Activated T-cell treated with anti-CD3 and anti-CD28 coated beads, Interleukin-2, amount 50 U/mL, for 48 hours (primary cell): ENCODE measurements around the gene PLD6.
"Not testable (repeated sequence)": the region's sequence is repeated elsewhere in the genome, so short reads cannot be mapped to it uniquely, and the experiment has no call there.

Source experiments
- DNase-seq, 2 experiments: peaks; one replicate each; pipeline ENCODE4 v3.0.0-alpha.2; 2020

Gene PLD6

GRCh38 chr17:17196776-17197175, 9.4 kb downstream of the PLD6 start:
- no peak for DNase-seq

- not testable (repeated sequence) for DNase-seq
These were observed 10.7 kb downstream of the PLD6 start for GRCh38 chr17:17195466-17195865.

GRCh38 chr17:17191961-17192381, 14.2 kb downstream of the PLD6 start:
- no peak for DNase-seq

GRCh38 chr17:17191346-17191792, 14.8 kb downstream of the PLD6 start:
- no peak for DNase-seq

- no peak for DNase-seq
These were observed 15.9 kb downstream of the PLD6 start for GRCh38 chr17:17190188-17190587.

- no peak for DNase-seq
These were observed 16.6 kb downstream of the PLD6 start for GRCh38 chr17:17189559-17189958.

GRCh38 chr17:17188586-17188985, 17.5 kb downstream of the PLD6 start:
- no peak for DNase-seq

- no peak for DNase-seq
These were observed 19.3 kb downstream of the PLD6 start for GRCh38 chr17:17186551-17187505.

- DNase-seq: peak; percentile 79 to 80
These were observed 20.1 kb downstream of the PLD6 start for GRCh38 chr17:17186051-17186450.

GRCh38 chr17:17184985-17185757, 21.0 kb downstream of the PLD6 start:
- DNase-seq: not testable (repeated sequence)

- peak in 1 of 2 experiments; percentile 39 for DNase-seq
These were observed 22.4 kb downstream of the PLD6 start for GRCh38 chr17:17183744-17184143.

- DNase-seq: no peak
These were observed 23.5 kb downstream of the PLD6 start for GRCh38 chr17:17182598-17183136.

- DNase-seq: peak in 1 of 2 experiments; percentile 44
These were observed 24.2 kb downstream of the PLD6 start for GRCh38 chr17:17181666-17182597.

- no peak for DNase-seq
These were observed 25.2 kb downstream of the PLD6 start for GRCh38 chr17:17180741-17181525.

GRCh38 chr17:17180141-17180603, 26.0 kb downstream of the PLD6 start:
- DNase-seq: peak in 1 of 2 experiments; percentile 40

GRCh38 chr17:17179371-17179827, 26.7 kb downstream of the PLD6 start:
- DNase-seq: peak; percentile 49 to 54

- DNase-seq: no peak
These were observed 29.0 kb downstream of the PLD6 start for GRCh38 chr17:17177176-17177575.

GRCh38 chr17:17176341-17176740, 29.8 kb downstream of the PLD6 start:
- DNase-seq: peak in 1 of 2 experiments; percentile 40

- DNase-seq: no peak
These were observed 30.2 kb downstream of the PLD6 start for GRCh38 chr17:17175917-17176316.

- no peak for DNase-seq
These were observed 30.8 kb downstream of the PLD6 start for GRCh38 chr17:17175340-17175739.

GRCh38 chr17:17173921-17174320, 32.2 kb downstream of the PLD6 start:
- no peak for DNase-seq
